Posterior cingulate gyrus (tissue), 11 donors: ENCODE results near the gene SLC6A17.

Experiments used
- DNase-seq, 10 donors: peaks; one replicate each; pipeline versions ENCODE4 v3.0.0 to v3.0.0-alpha.2; 2020 to 2021; ENCODE audit warnings: mixed read lengths in 3 of 10
- intact Hi-C: fragments of 100-400 bp; cut with DNase I; formaldehyde crosslinking; loops from one replicate; pipeline ENCODE4 v1.15.1; 2023

Gene SLC6A17

DNA sequence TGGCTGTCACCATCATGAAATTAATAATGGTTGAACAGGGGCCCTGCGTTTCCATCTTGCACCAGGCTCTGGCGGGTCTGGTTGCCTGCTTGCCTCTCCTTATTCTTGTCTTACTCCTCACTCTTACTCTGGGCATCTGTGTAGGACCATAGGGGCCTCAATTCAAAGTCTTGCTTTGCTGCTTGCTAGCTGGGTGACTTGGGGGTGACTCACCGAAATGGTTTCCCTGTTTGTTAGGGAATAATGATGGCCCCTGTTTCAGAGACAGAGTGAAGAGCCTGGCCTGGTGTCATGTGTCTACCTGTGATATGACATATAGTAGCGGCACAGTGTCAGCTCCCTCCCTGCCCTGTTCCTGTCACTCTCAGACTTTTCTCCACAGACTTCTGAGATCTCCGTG, 84.4 kb downstream of the SLC6A17 start:
- intact Hi-C loops, result no loop called here
- no peak for DNase-seq

DNA sequence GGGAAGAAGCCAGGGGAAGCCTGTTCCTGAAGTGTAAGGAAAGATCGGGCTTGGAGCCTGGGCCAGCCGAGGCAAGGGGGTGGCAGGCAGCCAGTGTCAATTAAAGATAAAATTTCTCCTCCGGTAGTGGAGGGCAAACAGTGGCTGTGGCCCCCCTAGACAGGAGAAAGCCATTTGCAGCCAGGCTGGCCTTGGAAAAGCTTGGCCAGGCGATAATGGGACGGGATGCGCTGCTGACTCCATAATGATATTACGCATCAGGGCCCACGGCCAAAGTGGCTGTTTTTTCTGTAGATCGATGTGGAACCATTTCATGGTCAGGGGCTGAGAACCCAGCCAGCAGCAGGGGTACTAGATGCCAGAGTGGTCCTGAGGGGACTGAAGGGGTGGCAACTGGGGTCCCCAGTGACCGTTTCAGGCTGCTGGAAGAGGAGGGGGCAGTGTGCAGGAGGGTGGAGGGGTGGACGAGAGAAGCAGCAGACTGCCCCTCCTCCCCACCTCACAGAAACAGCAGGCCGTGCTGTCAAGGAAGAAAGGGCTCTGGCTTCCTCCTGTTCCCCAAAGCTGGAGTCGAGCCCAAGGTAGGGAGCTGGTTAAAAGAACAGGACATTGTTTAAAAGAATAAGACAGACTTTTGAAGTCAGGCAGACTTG, 85.0 kb downstream of the SLC6A17 start:
- intact Hi-C loops, result no loop called here

DNA sequence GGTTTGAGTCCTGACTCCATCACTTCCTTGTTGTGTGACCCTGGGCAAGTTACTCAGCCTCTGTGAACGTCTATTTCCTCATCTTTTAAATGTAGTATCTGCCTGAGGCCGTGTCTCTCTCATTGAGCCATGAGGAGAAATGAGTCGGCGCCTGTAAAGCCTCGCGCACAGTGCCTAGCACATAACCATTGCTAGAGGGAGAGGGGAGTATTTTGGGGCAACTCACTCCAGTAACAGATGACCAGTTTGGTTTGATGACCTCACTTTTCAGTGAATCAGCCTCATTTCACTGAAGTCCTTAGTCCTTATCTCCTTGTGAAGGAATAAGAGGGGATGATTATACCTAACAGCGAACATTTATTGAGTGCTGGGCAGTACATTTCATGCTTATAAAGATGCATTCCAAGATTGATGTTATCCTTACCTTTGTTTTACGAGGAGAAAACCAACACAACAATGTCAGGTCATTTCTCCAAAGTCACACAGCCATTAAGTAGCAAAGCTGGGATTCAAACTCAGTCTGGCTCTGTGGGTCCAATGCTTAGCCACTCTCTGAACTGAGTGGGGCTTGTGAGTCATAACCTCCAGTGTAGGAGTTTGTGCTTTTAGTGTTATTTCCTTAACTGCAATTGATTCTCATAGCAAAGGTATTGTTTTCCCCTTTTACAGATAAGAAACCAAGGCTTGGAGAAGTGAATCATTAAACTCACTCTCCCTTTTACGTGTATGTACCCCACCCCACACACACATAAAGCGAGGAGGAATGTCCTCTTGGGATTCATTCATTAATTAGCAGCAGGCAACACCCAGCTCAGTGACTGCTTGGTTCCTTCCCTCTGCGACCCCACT, 85.8 kb downstream of the SLC6A17 start:
- DNase-seq, result peak in 1 of 10 donors; percentile 22
- intact Hi-C loops, result no loop called here

More for the DNA sequence above, 85.0 kb downstream of the SLC6A17 start:
- peak in 1 of 10 donors; percentile 40 for DNase-seq

DNA sequence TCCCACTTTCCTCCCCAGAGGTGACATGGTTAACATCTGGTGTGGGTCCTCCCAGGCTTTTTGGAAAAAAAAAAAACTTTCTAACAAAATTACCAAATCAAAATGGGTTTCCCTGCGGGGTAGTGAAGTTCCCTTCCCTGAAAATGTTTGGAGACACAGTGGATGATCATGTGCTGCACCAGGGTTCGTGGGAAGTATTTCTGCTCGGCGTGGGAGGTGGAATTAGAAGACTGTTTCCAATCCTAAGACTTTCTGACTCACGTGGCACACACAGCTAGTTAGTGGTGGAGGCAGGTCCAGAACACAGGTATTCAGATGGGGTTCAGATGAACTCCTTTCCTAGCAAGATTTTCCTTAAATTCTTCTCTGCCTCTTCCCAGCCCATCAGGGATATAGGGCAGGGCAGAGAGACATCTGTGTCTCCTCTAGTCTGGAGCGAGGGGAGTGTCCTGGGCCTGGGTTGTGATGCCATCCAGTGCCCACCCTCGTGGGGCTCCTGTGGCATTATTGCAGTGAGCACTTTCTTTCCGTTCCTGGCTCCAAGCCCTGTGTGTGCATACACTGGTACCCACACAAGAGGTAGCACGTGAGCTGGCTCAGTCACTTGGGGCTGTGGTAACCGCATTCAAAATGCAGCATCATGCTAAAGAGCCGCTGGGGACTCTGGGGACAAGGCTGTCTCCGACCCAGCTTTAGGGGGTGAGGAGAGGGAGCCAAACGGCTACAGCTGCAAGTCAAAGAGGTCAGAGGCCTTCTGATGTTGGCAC, 87.3 kb downstream of the SLC6A17 start:
- intact Hi-C loops, result no loop called here
- DNase-seq, result peak in 2 of 10 donors; percentile 41 to 80

DNA sequence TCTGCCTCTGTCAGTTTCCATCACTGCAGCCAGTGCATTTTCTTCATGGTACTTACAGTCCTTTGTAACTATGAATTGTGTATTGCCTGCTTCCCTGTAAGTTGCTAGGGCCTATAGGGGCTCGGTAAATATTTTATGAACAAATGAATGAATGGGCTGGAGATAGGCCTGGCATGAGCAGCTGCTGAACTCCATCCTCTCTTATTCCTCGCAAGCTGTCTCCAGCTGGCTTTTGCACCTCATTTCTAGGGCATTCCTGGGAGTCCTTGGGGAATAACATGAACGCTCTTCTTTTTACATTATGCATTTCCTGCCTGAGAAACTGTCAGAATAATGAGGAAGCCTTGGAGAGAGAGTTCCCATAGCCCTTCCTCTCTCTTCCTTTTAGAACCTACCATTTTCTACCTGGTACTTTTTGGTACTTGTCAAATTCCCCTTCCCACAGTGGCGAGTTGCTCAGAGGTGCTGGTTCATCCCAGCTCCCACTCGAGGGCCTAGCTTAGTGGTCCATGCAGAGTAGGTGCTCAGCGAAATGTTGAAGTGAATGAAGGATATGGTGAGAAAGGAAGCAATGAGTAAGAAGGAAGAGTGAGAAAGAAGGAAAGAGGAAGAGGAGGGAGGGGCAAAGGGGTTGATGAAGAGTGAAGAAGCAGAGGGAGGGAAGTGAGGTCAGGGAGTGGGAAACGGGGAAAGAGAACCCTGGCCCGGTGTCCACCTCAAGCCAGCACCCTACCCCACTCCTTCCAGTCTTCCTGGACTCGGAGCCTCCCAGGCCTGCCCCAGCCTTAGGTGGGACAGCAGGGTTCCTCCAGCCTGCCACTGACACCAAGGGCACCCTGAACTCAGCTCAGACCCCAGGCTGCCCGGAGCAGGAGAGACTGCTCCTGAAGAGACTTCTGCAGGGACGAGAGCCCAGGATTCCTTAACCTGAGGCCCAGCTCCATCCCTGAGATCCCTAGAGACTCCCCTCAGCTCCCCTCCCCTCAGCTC, 89.4 kb downstream of the SLC6A17 start:
- DNase-seq, result peak in 1 of 10 donors; percentile 61
- intact Hi-C loops, result no loop called here

DNA sequence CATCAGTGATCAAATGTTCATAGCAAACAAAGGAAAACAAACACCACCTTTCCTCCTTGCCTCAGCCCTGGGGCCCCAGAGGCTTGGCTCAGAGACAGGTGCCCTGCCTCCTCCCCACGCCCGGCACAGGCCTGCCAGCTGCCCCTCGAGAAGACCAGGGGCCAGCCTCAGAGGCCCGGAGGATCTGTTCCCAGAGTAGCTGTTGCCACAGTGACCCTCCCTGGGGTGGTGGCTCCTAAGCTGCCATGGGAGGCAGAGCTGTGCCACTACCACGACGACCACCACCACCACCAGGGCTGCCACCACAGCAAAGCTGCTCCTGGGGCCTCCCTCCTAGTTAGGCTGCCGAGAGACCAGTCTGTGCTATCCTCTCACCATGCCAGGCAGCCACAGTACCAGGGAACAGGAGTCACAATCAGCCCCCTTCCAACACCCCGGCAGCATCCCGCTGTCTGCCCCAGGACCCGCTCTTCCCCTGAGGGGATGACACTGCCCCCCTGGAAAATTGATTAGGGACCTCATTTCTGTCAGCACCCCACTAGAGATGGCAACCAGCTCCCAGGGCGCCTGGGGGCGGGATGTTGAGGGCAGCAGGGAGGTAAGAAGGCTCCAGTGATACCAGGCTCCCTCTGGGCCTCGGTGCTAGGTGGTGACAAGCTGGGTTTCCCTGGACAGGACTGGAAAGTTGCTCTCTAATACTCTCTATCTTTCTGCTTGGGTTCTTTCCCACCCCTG, 90.3 kb downstream of the SLC6A17 start:
- intact Hi-C loops, result no loop called here
- no peak for DNase-seq

DNA sequence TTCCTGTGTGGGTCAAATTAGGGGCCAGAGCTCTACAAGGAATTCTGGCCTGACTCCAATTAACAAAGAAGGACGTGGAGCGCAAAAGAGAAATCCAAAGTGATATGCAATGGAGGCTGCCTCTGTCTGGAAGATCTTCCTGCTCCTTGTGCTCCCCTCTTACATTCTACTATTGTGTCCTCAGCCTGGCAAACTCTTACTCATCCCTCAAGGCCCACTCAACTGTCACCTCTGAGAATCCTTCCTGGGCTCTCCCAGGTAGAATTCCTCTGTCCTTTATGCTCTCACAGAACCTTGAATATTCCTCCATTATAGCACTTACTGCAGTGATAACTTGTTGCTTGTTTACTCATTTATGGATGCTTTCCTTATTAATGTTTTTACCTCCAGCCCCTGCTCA, 91.2 kb downstream of the SLC6A17 start:
- peak in 1 of 10 donors; percentile 9 for DNase-seq
- intact Hi-C loops, result no loop called here

DNA sequence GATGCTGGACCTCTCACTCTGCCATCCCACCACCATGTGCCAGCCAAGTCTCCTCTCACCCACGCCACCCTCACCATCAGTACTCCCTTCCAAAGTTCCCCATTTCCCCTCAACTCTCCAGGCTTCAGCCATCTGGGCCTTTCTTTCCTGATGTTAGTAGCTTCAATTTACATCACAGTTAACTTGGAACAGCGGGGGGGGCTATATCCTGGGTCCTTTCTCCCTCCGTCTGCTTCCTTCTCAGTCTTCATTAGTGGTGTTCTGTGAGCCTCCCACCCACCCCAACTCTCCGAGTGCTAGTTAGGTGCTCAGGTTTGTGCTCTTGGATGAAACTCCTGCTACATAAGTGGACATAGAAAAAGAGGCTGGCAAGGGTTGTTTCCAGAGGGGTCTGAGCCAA, 91.8 kb downstream of the SLC6A17 start:
- peak in 1 of 10 donors; percentile 19 for DNase-seq
- intact Hi-C loops, result no loop called here

DNA sequence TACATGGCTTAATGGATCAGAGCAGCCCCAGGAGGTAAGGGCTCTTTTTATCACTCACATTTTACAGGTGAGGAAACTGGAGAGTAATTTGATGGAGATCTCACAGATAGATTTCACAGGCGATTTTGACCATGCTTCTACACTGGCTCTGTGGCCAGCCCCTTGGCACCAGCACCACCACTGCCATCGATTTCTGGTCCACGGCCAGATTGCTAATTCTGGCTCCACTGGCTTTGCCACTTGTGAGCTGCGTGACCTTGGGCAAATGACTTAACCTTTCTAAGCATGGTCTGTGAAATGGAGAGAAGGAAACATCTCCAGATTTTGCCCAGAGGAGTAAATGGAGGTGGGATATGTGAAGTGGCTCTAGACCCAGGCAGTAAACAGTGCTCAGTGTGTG, 92.4 kb downstream of the SLC6A17 start:
- intact Hi-C loops, result no loop called here
- peak in 1 of 10 donors; percentile 7 for DNase-seq

DNA sequence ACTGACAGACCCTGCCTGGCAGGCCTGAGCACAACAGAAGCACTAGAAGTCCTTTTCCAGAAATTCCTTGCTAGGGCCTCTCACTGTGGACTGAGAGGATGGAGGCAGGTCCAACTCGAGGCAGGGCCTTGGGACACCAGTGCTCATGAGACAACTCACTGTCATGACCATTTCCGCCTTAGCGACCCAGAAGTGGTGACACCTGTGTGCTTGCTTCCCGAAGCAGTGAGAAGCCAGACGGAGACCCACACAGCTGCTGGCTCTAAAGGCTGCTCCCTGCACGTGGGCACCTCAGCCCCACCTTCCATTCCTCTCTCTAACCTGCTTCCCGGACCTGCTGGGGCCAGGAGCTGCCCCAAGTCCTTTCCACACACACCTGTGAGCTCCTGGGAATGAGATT, 92.9 kb downstream of the SLC6A17 start:
- intact Hi-C loops, result no loop called here
- DNase-seq, result peak in 1 of 10 donors; percentile 42

DNA sequence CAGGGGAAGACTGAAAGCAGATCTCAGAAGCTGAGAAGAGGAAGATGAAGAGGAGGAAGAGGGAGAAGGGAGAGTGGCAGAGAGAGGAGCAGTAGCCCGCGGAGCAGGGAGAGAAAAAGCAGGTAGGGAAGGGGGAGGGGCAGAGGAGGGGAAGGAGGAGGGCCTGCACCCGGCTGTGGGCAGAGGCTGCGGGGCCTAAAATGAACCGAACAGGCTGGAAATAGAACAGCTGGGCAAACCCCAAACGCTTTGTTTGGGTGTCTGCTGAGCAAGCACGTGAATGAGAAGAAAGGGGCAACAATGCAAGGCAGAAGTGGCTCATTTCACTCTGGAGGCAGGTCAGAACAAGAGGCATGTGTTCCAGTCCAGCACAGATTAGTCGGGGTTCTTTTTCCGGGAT, 93.3 kb downstream of the SLC6A17 start:
- intact Hi-C loops, result no loop called here
- DNase-seq, result peak in 1 of 10 donors; percentile 79

DNA sequence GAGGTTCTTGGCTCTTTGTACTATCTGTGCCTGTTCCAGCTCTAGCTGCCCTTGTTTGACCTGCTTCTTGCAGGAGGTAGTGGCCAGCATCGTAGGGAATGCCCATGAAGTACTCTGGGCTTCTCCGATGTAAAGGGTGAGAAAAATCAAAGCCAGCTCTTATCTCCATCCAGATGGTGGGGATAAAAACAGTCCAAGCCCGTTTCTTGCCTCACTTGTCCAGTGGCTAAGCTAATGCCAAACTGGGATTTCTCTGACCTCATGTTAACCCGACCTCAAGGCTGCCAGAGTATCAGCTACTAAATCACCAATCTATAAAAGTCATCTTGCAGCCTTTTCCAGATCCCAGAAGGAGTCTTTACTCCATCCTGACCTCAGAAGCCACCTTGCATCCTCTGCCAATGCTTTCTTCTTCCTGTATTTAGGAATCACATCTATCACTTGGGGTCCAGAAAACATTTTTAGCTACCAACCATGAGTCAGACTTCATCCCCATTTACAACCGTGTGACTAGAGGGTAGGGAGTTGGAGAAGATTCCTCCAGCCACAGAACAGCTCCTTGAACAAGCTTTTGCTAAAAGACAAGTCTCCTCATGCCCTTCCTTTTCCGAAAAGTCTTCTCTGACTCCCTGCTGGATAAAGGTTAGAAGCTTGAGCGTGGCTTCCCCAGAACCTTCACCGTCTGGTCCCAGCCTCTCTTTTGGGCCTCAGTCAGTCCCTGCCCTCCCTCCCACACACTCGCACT, 95.8 kb downstream of the SLC6A17 start:
- intact Hi-C loops, result no loop called here
- peak in 1 of 10 donors; percentile 12 for DNase-seq

DNA sequence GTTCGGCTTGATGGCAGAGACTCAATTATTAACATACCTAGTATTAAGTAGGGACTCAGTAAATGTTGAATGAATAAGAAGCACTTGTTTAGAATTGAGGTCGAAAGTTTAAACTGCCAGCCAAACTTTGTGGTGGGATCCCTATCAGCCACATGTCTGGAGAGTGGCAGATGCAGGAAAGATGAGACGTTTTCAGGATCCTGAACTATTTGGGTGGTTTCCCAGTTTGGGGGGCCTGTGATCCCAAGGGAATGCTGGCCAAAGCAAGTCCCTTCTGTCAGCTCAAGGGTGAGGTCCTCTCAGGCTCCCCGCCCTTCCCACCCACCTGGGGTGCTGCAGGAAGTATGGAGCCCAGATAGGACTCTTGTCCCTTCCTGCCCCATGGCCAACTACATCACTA, 98.5 kb downstream of the SLC6A17 start:
- no peak for DNase-seq
- intact Hi-C loops, result no loop called here

DNA sequence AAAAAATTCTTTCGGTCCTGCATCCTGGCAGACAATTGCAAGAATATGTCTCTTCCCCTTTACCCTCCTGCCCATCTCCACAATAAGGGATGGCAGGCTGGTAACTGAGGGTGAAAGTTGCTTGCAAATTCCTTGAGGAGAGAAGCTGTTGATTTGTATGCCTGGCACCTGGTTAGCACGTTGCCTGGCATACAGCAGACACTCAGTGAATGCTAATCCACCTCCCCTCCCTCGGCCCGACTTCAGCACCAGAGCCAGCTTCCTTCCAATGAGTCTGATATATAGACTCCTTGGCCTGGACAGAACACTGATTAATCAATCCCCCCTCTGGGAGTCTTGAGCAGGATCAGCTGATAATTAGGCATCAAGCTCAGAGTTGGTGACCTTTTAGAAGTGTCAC, 99.0 kb downstream of the SLC6A17 start:
- peak in 1 of 10 donors; percentile 85 for DNase-seq
- intact Hi-C loops, result no loop called here

DNA sequence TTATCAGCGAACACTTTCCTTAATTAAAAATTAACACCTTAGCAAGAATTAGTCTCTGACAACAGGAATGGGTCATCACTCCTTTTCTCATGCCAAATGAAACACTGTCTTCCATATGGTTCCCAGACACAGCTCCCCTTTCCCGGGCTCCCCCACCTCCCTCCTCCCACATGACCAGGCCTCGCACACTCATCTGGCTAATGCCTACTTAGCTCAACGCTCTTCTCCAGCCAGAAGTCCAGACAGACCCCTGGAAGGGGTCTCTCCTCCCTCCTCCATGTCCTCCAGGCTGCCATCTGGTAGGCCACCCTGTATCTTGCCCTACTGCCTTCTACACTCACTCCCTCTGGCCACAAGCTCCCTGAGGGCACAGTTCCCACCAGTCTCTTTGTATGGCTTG, 99.7 kb downstream of the SLC6A17 start:
- DNase-seq, result peak in 1 of 10 donors; percentile 12

DNA sequence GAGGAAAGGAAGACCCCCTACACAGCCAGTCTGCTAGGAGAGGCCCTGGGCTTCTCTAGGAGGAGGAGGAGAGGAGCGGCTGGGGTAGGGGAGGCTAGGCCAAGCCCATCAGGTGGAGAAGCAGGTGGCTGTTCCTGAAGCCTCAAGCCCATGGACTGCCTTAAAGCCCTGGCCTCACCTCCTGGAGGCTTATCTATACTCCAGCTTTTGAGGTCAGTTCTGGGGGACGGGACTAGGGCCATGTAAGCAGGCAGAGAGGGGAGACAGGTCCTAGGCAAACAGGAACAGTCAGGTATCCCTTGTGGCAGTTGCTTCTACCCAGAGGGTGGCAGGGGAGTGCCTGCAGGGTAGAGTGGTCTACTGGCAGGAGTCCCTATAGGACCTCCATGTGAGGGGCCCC, 100.5 kb downstream of the SLC6A17 start:
- intact Hi-C loops, result no loop called here
- DNase-seq, result peak in 1 of 10 donors; percentile 41

More for the DNA sequence above, 99.7 kb downstream of the SLC6A17 start:
- intact Hi-C loops, result no loop called here
